K562 (cell line): Measurements from ENCODE around the gene SCAMP1. TPM values are rescaled to one million over a fixed set of nuclear protein-coding genes. Genes with fewer than 3 reads are reported as not detected.

Source experiments
- BRF1 ChIP-seq: IDR thresholded peaks from 3 replicates; pipeline ENCODE4 v1.6.1; 2011; ENCODE audit warnings: borderline replicate concordance, mild to moderate bottlenecking; ENCODE audit not compliant: insufficient read length; ENCODE audit errors: extremely low read depth
- DDX20 ChIP-seq: fragments of 450-650 bp; IDR thresholded peaks from 2 replicates; pipeline ENCODE4 v1.6.1; 2016; ENCODE audit warnings: missing genetic modification characterization, low read depth, mild to moderate bottlenecking, missing compliant biosample characterization, moderate library complexity
- EP300 ChIP-seq: IDR thresholded peaks from 2 replicates; pipeline ENCODE4 v1.6.1; 2012; ENCODE audit warnings: low read length, improper control_type of control experiment
- ETS2 ChIP-seq: IDR thresholded peaks from 2 replicates; pipeline ENCODE4 v1.6.1; 2016; ENCODE audit warnings: borderline replicate concordance, missing genetic modification characterization, mild to moderate bottlenecking, moderate library complexity, missing compliant biosample characterization; ENCODE audit not compliant: poor library complexity, severe bottlenecking
- GABPB1 ChIP-seq: sonication (generic); formaldehyde crosslinking; IDR thresholded peaks from 2 replicates; pipeline ENCODE4 v1.8.0; 2022; ENCODE audit warnings: mild to moderate bottlenecking, missing genetic modification reagents
- GTF2A2 ChIP-seq: IDR thresholded peaks from 2 replicates; pipeline ENCODE4 v1.6.1; 2016; ENCODE audit warnings: mild to moderate bottlenecking, missing genetic modification characterization, missing compliant biosample characterization
- RREB1 ChIP-seq: fragments of 250-450 bp; sonication (Bioruptor Pico); IDR thresholded peaks from 2 replicates; pipeline ENCODE4 v1.4.0; 2020
- TAF9B ChIP-seq: fragments of 450-650 bp; IDR thresholded peaks from 2 replicates; pipeline ENCODE4 v1.6.1; 2018; ENCODE audit warnings: mild to moderate bottlenecking; ENCODE audit not compliant: partially characterized antibody
- ZNF778 ChIP-seq: fragments of 450-650 bp; formaldehyde crosslinking; IDR thresholded peaks from 2 replicates; pipeline ENCODE4 v1.4.0; 2020; ENCODE audit warnings: mild to moderate bottlenecking, moderate library complexity
- ZNF780A ChIP-seq: fragments of 250-450 bp; sonication (Bioruptor Pico); IDR thresholded peaks from 2 replicates; pipeline ENCODE4 v1.5.0; 2021; ENCODE audit warnings: mild to moderate bottlenecking
- polyA plus RNA-seq, 8 experiments: library from polyadenylated mRNA; depleted of rRNA in 4 of 8; stranded (reverse) in 5 of 8; unstranded in 3 of 8; fragments of >200 nt; fragmentation: Nextera tagmentation in 2 of 8; fragmentation: Illumina TruSeq in 1 of 8; extraction: Ambion mirVana in 2 of 8; extraction: Trizol in 1 of 8; gene quantifications; 2 replicates each; pipeline versions ENCODE4 v1.2.1 to v1.2.3, GENCODE V29; 2011 to 2014; ENCODE audit warnings: inconsistent platforms in 1 of 8, missing spikeins in 1 of 8
- total RNA-seq, 7 experiments: library from RNA; depleted of rRNA in 6 of 7; stranded (reverse); fragments of >200 nt in 6 of 7; fragmentation: Illumina TruSeq in 2 of 7; extraction: Trizol in 2 of 7; gene quantifications; 2 replicates each; pipeline versions ENCODE4 v1.2.1 to v1.2.3, GENCODE V29; 2011 to 2021; ENCODE audit warnings: low replicate concordance in 1 of 7

The SCAMP1 gene
- total and polyA plus RNA-seq, 9 of the 15 experiments (the other 6 are each of a cell fraction or from before 2014, with no cell fraction given): 5.4 to 23.9 (median 13.8) TPM

DNA sequence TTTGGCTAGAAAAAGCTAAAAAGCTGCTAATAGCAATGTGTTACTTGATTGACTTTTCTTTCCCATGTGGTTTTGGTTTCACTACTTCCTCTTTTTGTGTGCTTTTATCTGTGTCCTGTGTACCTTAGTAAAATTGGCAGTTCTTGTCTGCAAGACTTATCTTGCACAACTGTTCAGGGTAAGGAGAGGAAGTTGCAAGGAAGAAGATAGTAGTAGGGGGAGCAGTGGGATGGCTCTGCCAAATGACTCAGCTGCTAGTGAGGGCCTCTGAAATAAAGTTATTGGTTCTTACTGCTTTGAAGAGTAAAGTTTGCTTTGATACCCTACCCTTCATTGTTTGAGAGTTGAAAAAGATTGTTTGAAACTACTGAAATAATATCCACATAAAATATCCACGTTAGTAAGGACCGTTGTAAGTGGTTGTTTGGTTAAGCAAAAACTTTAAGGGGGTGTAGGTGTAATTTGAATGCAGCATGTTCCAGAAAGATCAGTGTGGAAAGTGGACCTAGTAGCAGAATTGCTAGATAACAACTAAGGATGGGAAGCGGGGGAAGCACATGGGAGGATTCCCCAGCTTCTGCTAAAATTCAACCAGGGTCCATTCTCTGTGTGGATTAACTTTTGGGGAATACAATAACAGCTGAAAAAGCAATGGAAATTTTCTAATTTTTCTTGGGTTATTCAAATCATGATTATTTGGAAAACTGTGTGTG, 123.5 kb downstream of the SCAMP1 start (continued):
- TF ChIP-seq RREB1 (CRISPR knock-in tag): 0 out of 2 replicates have a peak, but pooled peaks have one; percentile 58
- TF ChIP-seq EP300: peak; percentile 97
- TF ChIP-seq ZNF778 (CRISPR knock-in tag): no peak
- no peak for TF ChIP-seq ZNF780A
- TF ChIP-seq DDX20 (tag): no peak
- TF ChIP-seq GABPB1 (CRISPR knock-in tag): no peak; the same call in 1 of the 2 replicates
- TF ChIP-seq BRF1: no peak
- no peak for TF ChIP-seq ETS2 (tag)
- TF ChIP-seq GTF2A2 (tag): no peak
- peak; percentile 59 for TF ChIP-seq TAF9B
